Thyroid gland (tissue), 4 donors: ENCODE data around the gene SEMA4D.

Experiments
- CTCF ChIP-seq, 6 experiments: fragments of 200-600 bp in 3 of 6; fragments of 450-650 bp in 3 of 6; sonication (generic) in 3 of 6; IDR thresholded peaks; one replicate each; pipeline ENCODE4 v1.5.1; 2016 to 2019; ENCODE audit warnings: antibody characterized with exemption in 6 of 6, mild to moderate bottlenecking in 2 of 6, inconsistent platforms in 1 of 6, moderate library complexity in 1 of 6
- POLR2A ChIP-seq, 2 donors: fragments of 450-650 bp; IDR thresholded peaks; one replicate each; pipeline ENCODE4 v1.6.1; 2017; ENCODE audit warnings: antibody characterized with exemption in 2 of 2, mild to moderate bottlenecking in 2 of 2, moderate library complexity in 1 of 2

GRCh38 chr9:89542401-89543021 is 44.6 kb upstream of the SEMA4D start:
- TF ChIP-seq CTCF (IDR thresholded peaks at IDR 0.05) (no peak), POLR2A (IDR thresholded peaks at IDR 0.05) (no peak)
